CD8-positive, alpha-beta memory T cell (primary cell): ENCODE data around the gene ABCE1. TPM values are rescaled to one million over a fixed set of nuclear protein-coding genes. Genes with fewer than 3 reads are reported as not detected.

ENCODE experiments used
- CTCF ChIA-PET: fragments of 350-600 bp; sonication (Branson Sonifier 250); formaldehyde crosslinking; loops from one replicate; lab custom pipeline; 2021; ENCODE audit warnings: antibody characterized with exemption; lab: Charles Lee
- POLR2A ChIA-PET: fragments of 350-600 bp; sonication (Branson Sonifier 250); formaldehyde crosslinking; loops from one replicate; lab custom pipeline; 2021; ENCODE audit warnings: antibody characterized with exemption; lab: Charles Lee
- DNase-seq, 5 donors: peaks; one replicate each; pipeline versions ENCODE4 v3.0.0 to v3.0.0-alpha.2; 2020 to 2022; ENCODE audit warnings: mixed read lengths in 1 of 5
- H3K27ac ChIP-seq: one replicate; pipeline ENCODE4 v1.7.0; 2013; ENCODE audit warnings: low read depth, mild to moderate bottlenecking, low read length, moderate library complexity
- H3K27me3 ChIP-seq: 2 replicates; pipeline ENCODE4 v1.7.0; 2013; ENCODE audit warnings: low read length, mild to moderate bottlenecking; ENCODE audit not compliant: insufficient read depth, poor library complexity, severe bottlenecking
- H3K36me3 ChIP-seq: 2 replicates; pipeline ENCODE4 v1.7.0; 2013; ENCODE audit warnings: mild to moderate bottlenecking, low read length, moderate library complexity; ENCODE audit not compliant: insufficient read depth
- H3K4me1 ChIP-seq: 2 replicates; pipeline ENCODE4 v1.7.0; 2013; ENCODE audit warnings: mild to moderate bottlenecking, low read length, moderate library complexity; ENCODE audit not compliant: insufficient read depth
- H3K4me3 ChIP-seq: 2 replicates; pipeline ENCODE4 v1.7.0; 2013; ENCODE audit warnings: mild to moderate bottlenecking, low read length
- H3K9me3 ChIP-seq: 2 replicates; pipeline ENCODE4 v1.7.0; 2013; ENCODE audit warnings: mild to moderate bottlenecking, low read length
- H3K27ac Mint-ChIP-seq, 8 donors: one replicate each; pipeline ENCODE4 v1.8.0; 2020 to 2021; ENCODE audit warnings: mixed read lengths in 8 of 8, mild to moderate bottlenecking in 6 of 8, inconsistent platforms in 3 of 8, moderate library complexity in 3 of 8
- H3K27me3 Mint-ChIP-seq, 2 donors: one replicate each; pipeline ENCODE4 v1.8.0; 2020 to 2021; ENCODE audit warnings: mixed read lengths in 2 of 2, mild to moderate bottlenecking in 1 of 2, moderate library complexity in 1 of 2
- H3K36me3 Mint-ChIP-seq, 3 donors: one replicate each; pipeline ENCODE4 v1.8.0; 2020 to 2021; ENCODE audit warnings: mixed read lengths in 3 of 3, inconsistent platforms in 1 of 3, mild to moderate bottlenecking in 1 of 3
- H3K4me1 Mint-ChIP-seq, 3 donors: one replicate each; pipeline ENCODE4 v1.8.0; 2020 to 2021; ENCODE audit warnings: mixed read lengths in 3 of 3, inconsistent platforms in 1 of 3, mild to moderate bottlenecking in 1 of 3
- H3K4me3 Mint-ChIP-seq, 7 donors: one replicate each; pipeline ENCODE4 v1.8.0; 2020 to 2021; ENCODE audit warnings: mixed read lengths in 7 of 7, mild to moderate bottlenecking in 6 of 7, moderate library complexity in 4 of 7, inconsistent platforms in 2 of 7
- H3K9me3 Mint-ChIP-seq, 5 donors: one replicate each; pipeline ENCODE4 v1.8.0; 2020 to 2022; ENCODE audit warnings: mixed read lengths in 5 of 5, mild to moderate bottlenecking in 3 of 5, moderate library complexity in 2 of 5, inconsistent platforms in 1 of 5
- polyA plus RNA-seq: library from polyadenylated mRNA; unstranded; fragments of 300-500 nt; fragmentation: Illumina TruSeq; gene quantifications from one replicate; pipeline ENCODE4 v1.2.3, GENCODE V29; 2021
- total RNA-seq, 2 experiments: library from RNA; stranded (reverse); gene quantifications; one replicate each; pipeline ENCODE4 v1.2.3, GENCODE V29; 2021

ABCE1 gene
- total and polyA plus RNA-seq, 3 experiments from 2014 or later = 59.7 to 179 (median 170) TPM

GRCh38 chr4:145153181-145153903, 55.2 kb downstream of the ABCE1 start:
- ChIA-PET POLR2A (no interaction called here), CTCF (no interaction called here)
- no peaks in the 10 kb centered on the region for H3K27me3 Mint-ChIP-seq

GRCh38 chr4:145153904-145154298, 55.8 kb downstream of the ABCE1 start:
- H3K4me1 Mint-ChIP-seq = peaks cover 2 to 6% (median 4%) of the 10 kb centered on the region in 3 donors
- H3K4me3 Mint-ChIP-seq = no peak overlapping the region
- peaks cover 30% of the 10 kb centered on the region for H3K36me3 ChIP-seq
- H3K27ac ChIP-seq = no peak overlapping the region
- ChIA-PET POLR2A (no interaction called here), CTCF (no interaction called here)
- H3K4me3 ChIP-seq = no peak overlapping the region
- no peaks in the 10 kb centered on the region for H3K9me3 ChIP-seq
- no peak for DNase-seq
- peak overlapping the region in 1 of 8 donors; percentile 13 for H3K27ac Mint-ChIP-seq
- no peaks in the 10 kb centered on the region for H3K4me1 ChIP-seq
- H3K36me3 Mint-ChIP-seq = peaks cover 4 to 81% (median 27%) of the 10 kb centered on the region in 3 donors
- H3K27me3 Mint-ChIP-seq = no peaks in the 10 kb centered on the region
- H3K9me3 Mint-ChIP-seq = no peaks in the 10 kb centered on the region
- H3K27me3 ChIP-seq = no peaks in the 10 kb centered on the region

More at GRCh38 chr4:145153181-145153903, 55.2 kb downstream of the ABCE1 start:
- H3K9me3 Mint-ChIP-seq = no peaks in the 10 kb centered on the region
- H3K4me3 Mint-ChIP-seq = no peak overlapping the region
- H3K4me1 ChIP-seq = no peaks in the 10 kb centered on the region
- no peaks in the 10 kb centered on the region for H3K27me3 ChIP-seq
- peaks cover 2 to 8% (median 4%) of the 10 kb centered on the region in 3 donors for H3K4me1 Mint-ChIP-seq
- DNase-seq = no peak
- H3K36me3 Mint-ChIP-seq = peaks cover 4 to 79% (median 27%) of the 10 kb centered on the region in 3 donors
- no peak overlapping the region for H3K27ac ChIP-seq
- no peak overlapping the region for H3K4me3 ChIP-seq
- H3K9me3 ChIP-seq = no peaks in the 10 kb centered on the region
- peak overlapping the region in 1 of 8 donors; percentile 25 for H3K27ac Mint-ChIP-seq
- H3K36me3 ChIP-seq = peaks cover 34% of the 10 kb centered on the region

GRCh38 chr4:145154573-145154972, 56.5 kb downstream of the ABCE1 start:
- H3K27me3 ChIP-seq = no peaks in the 10 kb centered on the region
- Mint-ChIP-seq H3K27ac (peak overlapping the region in 1 of 8 donors; percentile 61), H3K36me3 (peaks cover 4 to 81% (median 23%) of the 10 kb centered on the region in 3 donors), H3K9me3 (no peaks in the 10 kb centered on the region), H3K27me3 (no peaks in the 10 kb centered on the region), H3K4me3 (no peak overlapping the region), H3K4me1 (peaks cover 3 to 6% (median 4%) of the 10 kb centered on the region in 3 donors)
- ChIA-PET CTCF (no interaction called here), POLR2A (no interaction called here)
- H3K9me3 ChIP-seq = no peaks in the 10 kb centered on the region
- peaks cover 24% of the 10 kb centered on the region for H3K36me3 ChIP-seq
- no peak overlapping the region for H3K27ac ChIP-seq
- H3K4me1 ChIP-seq = no peaks in the 10 kb centered on the region
- H3K4me3 ChIP-seq = no peak overlapping the region
- no peak for DNase-seq

- Histone ChIP-seq H3K27me3 (no peaks in the 10 kb centered on the region), H3K9me3 (no peaks in the 10 kb centered on the region), H3K4me1 (no peaks in the 10 kb centered on the region), H3K36me3 (peaks cover 23% of the 10 kb centered on the region), H3K4me3 (no peak overlapping the region), H3K27ac (no peak overlapping the region)
- DNase-seq = no peak
- Mint-ChIP-seq H3K4me3 (no peak overlapping the region), H3K27ac (no peak overlapping the region), H3K4me1 (peaks cover 3 to 8% (median 4%) of the 10 kb centered on the region in 3 donors), H3K9me3 (no peaks in the 10 kb centered on the region), H3K27me3 (no peaks in the 10 kb centered on the region), H3K36me3 (peaks cover 4 to 80% (median 21%) of the 10 kb centered on the region in 3 donors)
- ChIA-PET POLR2A (no interaction called here), CTCF (no interaction called here)
Observed at GRCh38 chr4:145155268-145155870, 57.3 kb downstream of the ABCE1 start.

GRCh38 chr4:145156986-145157385, 58.9 kb downstream of the ABCE1 start:
- H3K4me3 Mint-ChIP-seq = no peak overlapping the region
- H3K36me3 Mint-ChIP-seq = peaks cover 0 to 87% (median 17%) of the 10 kb centered on the region in 3 donors
- DNase-seq = no peak
- H3K4me1 Mint-ChIP-seq = peaks cover 4 to 12% (median 8%) of the 10 kb centered on the region in 3 donors
- Histone ChIP-seq H3K27ac (no peak overlapping the region), H3K9me3 (no peaks in the 10 kb centered on the region), H3K27me3 (no peaks in the 10 kb centered on the region), H3K4me1 (no peaks in the 10 kb centered on the region), H3K36me3 (peaks cover 25% of the 10 kb centered on the region), H3K4me3 (no peak overlapping the region)
- H3K27me3 Mint-ChIP-seq = no peaks in the 10 kb centered on the region
- H3K27ac Mint-ChIP-seq = no peak overlapping the region
- no peaks in the 10 kb centered on the region for H3K9me3 Mint-ChIP-seq
- CTCF ChIA-PET = no interaction called here
- POLR2A ChIA-PET = no interaction called here

GRCh38 chr4:145161549-145161948, 63.4 kb downstream of the ABCE1 start:
- ChIA-PET CTCF (no interaction called here), POLR2A (no interaction called here)
- Histone ChIP-seq H3K36me3 (peaks cover 11% of the 10 kb centered on the region), H3K4me3 (no peak overlapping the region), H3K9me3 (no peaks in the 10 kb centered on the region), H3K4me1 (no peaks in the 10 kb centered on the region), H3K27ac (no peak overlapping the region), H3K27me3 (no peaks in the 10 kb centered on the region)
- Mint-ChIP-seq H3K4me3 (no peak overlapping the region), H3K27me3 (no peaks in the 10 kb centered on the region), H3K4me1 (peaks cover 0 to 15% (median 10%) of the 10 kb centered on the region in 3 donors), H3K27ac (peak overlapping the region in 4 of 8 donors; percentile 2 to 44 (median 33)), H3K36me3 (peaks cover 0 to 71% (median 10%) of the 10 kb centered on the region in 3 donors), H3K9me3 (no peaks in the 10 kb centered on the region)
- DNase-seq = no peak

GRCh38 chr4:145167887-145168286, 69.8 kb downstream of the ABCE1 start:
- Mint-ChIP-seq H3K9me3 (no peaks in the 10 kb centered on the region), H3K4me3 (no peak overlapping the region), H3K27me3 (no peaks in the 10 kb centered on the region), H3K27ac (peak overlapping the region in 1 of 8 donors; percentile 19), H3K4me1 (peaks cover 25 to 43% (median 37%) of the 10 kb centered on the region in 3 donors), H3K36me3 (peaks cover 0 to 64% (median 15%) of the 10 kb centered on the region in 3 donors)
- H3K36me3 ChIP-seq = peaks cover 14% of the 10 kb centered on the region
- H3K4me3 ChIP-seq = no peak overlapping the region
- no peak overlapping the region for H3K27ac ChIP-seq
- no peaks in the 10 kb centered on the region for H3K4me1 ChIP-seq
- ChIA-PET CTCF (interaction anchor here (0.9 kb wide), 1 partner anchor 10 kb away, joined by 3 read pairs; no protein-coding TSS in a partner anchor), POLR2A (interaction anchor here (0.6 kb wide), 1 partner anchor 10 kb away, joined by 3 read pairs; no protein-coding TSS in a partner anchor)
- no peaks in the 10 kb centered on the region for H3K27me3 ChIP-seq
- DNase-seq = no peak
- H3K9me3 ChIP-seq = no peaks in the 10 kb centered on the region

- CTCF ChIA-PET = no interaction called here
- Histone ChIP-seq H3K27ac (no peak overlapping the region), H3K4me1 (no peaks in the 10 kb centered on the region), H3K4me3 (no peak overlapping the region), H3K9me3 (no peaks in the 10 kb centered on the region), H3K36me3 (peaks cover 14% of the 10 kb centered on the region), H3K27me3 (no peaks in the 10 kb centered on the region)
- Mint-ChIP-seq H3K36me3 (peaks cover 3 to 64% (median 18%) of the 10 kb centered on the region in 3 donors), H3K4me3 (no peak overlapping the region), H3K27ac (peak overlapping the region in 2 of 8 donors; percentile 3 to 18), H3K4me1 (peaks cover 26 to 46% (median 43%) of the 10 kb centered on the region in 3 donors), H3K9me3 (no peaks in the 10 kb centered on the region), H3K27me3 (no peaks in the 10 kb centered on the region)
- POLR2A ChIA-PET = no interaction called here
- DNase-seq = no peak
Observed at GRCh38 chr4:145168581-145169187, 70.6 kb downstream of the ABCE1 start.
